Inferior parietal cortex (tissue), 1 donor: ENCODE results near the gene LYRM4.

Experiments
- DNase-seq: peaks from one replicate; pipeline ENCODE4 v3.0.0-alpha.2; 2016; ENCODE audit errors: extremely low spot score

LYRM4 gene

GRCh38 chr6:5280920-5281319 is 20.2 kb upstream of the LYRM4 start:
- DNase-seq = no peak

- no peak for DNase-seq
Observed at GRCh38 chr6:5279891-5280338, 19.2 kb upstream of the LYRM4 start.

- DNase-seq = no peak
Observed at GRCh38 chr6:5278565-5279120, 17.9 kb upstream of the LYRM4 start.

GRCh38 chr6:5278047-5278446 is 17.3 kb upstream of the LYRM4 start:
- no peak for DNase-seq

- DNase-seq = no peak
Observed at GRCh38 chr6:5277589-5277988, 16.8 kb upstream of the LYRM4 start.

- DNase-seq = no peak
Observed at GRCh38 chr6:5276581-5276980, 15.8 kb upstream of the LYRM4 start.

- no peak for DNase-seq
Observed at GRCh38 chr6:5275497-5275896, 14.7 kb upstream of the LYRM4 start.

GRCh38 chr6:5274231-5274630 is 13.5 kb upstream of the LYRM4 start:
- no peak for DNase-seq

- DNase-seq = no peak
Observed at GRCh38 chr6:5271926-5272325, 11.2 kb upstream of the LYRM4 start.

GRCh38 chr6:5270093-5270680 is 9.4 kb upstream of the LYRM4 start:
- no peak for DNase-seq

- no peak for DNase-seq
Observed at GRCh38 chr6:5266423-5266822, 5.7 kb upstream of the LYRM4 start.

GRCh38 chr6:5261545-5262109 is 877 bp upstream of the LYRM4 start:
- DNase-seq = peak; percentile 46

- DNase-seq = peak; percentile 58
Observed at GRCh38 chr6:5260111-5260620, 584 bp downstream of the LYRM4 start.

- DNase-seq = no peak
Observed at GRCh38 chr6:5259428-5259827, 1.3 kb downstream of the LYRM4 start.

GRCh38 chr6:5257400-5257799 is 3.4 kb downstream of the LYRM4 start:
- DNase-seq = no peak

- no peak for DNase-seq
Observed at GRCh38 chr6:5256952-5257351, 3.8 kb downstream of the LYRM4 start.

GRCh38 chr6:5250911-5251310 is 9.8 kb downstream of the LYRM4 start:
- DNase-seq = no peak

GRCh38 chr6:5250451-5250850 is 10.3 kb downstream of the LYRM4 start:
- DNase-seq = no peak

GRCh38 chr6:5249451-5250122 is 11.2 kb downstream of the LYRM4 start:
- DNase-seq = no peak

- DNase-seq = no peak
Observed at GRCh38 chr6:5248302-5249098, 12.2 kb downstream of the LYRM4 start.

GRCh38 chr6:5247201-5247600 is 13.5 kb downstream of the LYRM4 start:
- no peak for DNase-seq
